GM19328 (cell line): ENCODE measurements around the gene MTMR11.
"Not testable (repeated sequence)": the region's sequence is repeated elsewhere in the genome, so short reads cannot be mapped to it uniquely, and the experiment has no call there.

ENCODE experiments used
- ATAC-seq: cut with Tn5 transposase; IDR thresholded peaks from one replicate; pipeline ENCODE4 v1.9.1; 2021; ENCODE audit warnings: mild to moderate bottlenecking, moderate library complexity; ENCODE audit not compliant: unreplicated experiment

Gene MTMR11

GRCh38 chr1:149936170-149936991 lies at the start of gene MTMR11:
Gene MTMR11, minus strand, starts transcription at chr1:149936879. Its CDS starts 232 bp downstream, at chr1:149936647.
- no peak for ATAC-seq

- ATAC-seq: no peak
These were observed 43.4 kb upstream of the MTMR11 start for GRCh38 chr1:149979972-149980540.

GRCh38 chr1:149979245-149979971 lies 42.7 kb upstream of the MTMR11 start:
- ATAC-seq: no peak

GRCh38 chr1:149978547-149979023 lies 41.9 kb upstream of the MTMR11 start:
- no peak for ATAC-seq

GRCh38 chr1:149977345-149977744 lies 40.7 kb upstream of the MTMR11 start:
- no peak for ATAC-seq

GRCh38 chr1:149972547-149972946 lies 35.9 kb upstream of the MTMR11 start:
- ATAC-seq: no peak

- no peak for ATAC-seq
These were observed 31.0 kb upstream of the MTMR11 start for GRCh38 chr1:149967646-149968045.

- ATAC-seq: no peak
These were observed 30.4 kb upstream of the MTMR11 start for GRCh38 chr1:149967041-149967440.

- no peak for ATAC-seq
These were observed 29.7 kb upstream of the MTMR11 start for GRCh38 chr1:149966405-149966804.

- ATAC-seq: no peak
These were observed 28.8 kb upstream of the MTMR11 start for GRCh38 chr1:149965440-149965839.

- ATAC-seq: no peak
These were observed 26.7 kb upstream of the MTMR11 start for GRCh38 chr1:149963358-149963757.

- no peak for ATAC-seq
These were observed 26.1 kb upstream of the MTMR11 start for GRCh38 chr1:149962736-149963135.

GRCh38 chr1:149962039-149962647 lies 25.5 kb upstream of the MTMR11 start:
- ATAC-seq: no peak

GRCh38 chr1:149957548-149957947 lies 20.9 kb upstream of the MTMR11 start:
- ATAC-seq: not testable (repeated sequence)

- ATAC-seq: no peak
These were observed 13.2 kb upstream of the MTMR11 start for GRCh38 chr1:149949911-149950310.

GRCh38 chr1:149945206-149945605 lies 8.5 kb upstream of the MTMR11 start:
- ATAC-seq: no peak

GRCh38 chr1:149942885-149943284 lies 6.2 kb upstream of the MTMR11 start:
- ATAC-seq: no peak

- no peak for ATAC-seq
These were observed 5.5 kb upstream of the MTMR11 start for GRCh38 chr1:149942207-149942606.

GRCh38 chr1:149940427-149940826 lies 3.7 kb upstream of the MTMR11 start:
- ATAC-seq: no peak

GRCh38 chr1:149938668-149939003 lies 2.0 kb upstream of the MTMR11 start:
- ATAC-seq: not testable (repeated sequence)

- no peak for ATAC-seq
These were observed 1.1 kb upstream of the MTMR11 start for GRCh38 chr1:149937759-149938158.
